HL-60/S4 (cell line): ENCODE results near the gene OCA2.

Source experiments
- in situ Hi-C: fragments of 300-500 bp; cut with MboI; formaldehyde crosslinking; loops from 2 replicates; pipeline ENCODE4 v1.14.3; 2022; ENCODE audit warnings: low sequenced_read_pairs

The OCA2 gene

GRCh38 chr15:27965546-27965945 is 133.6 kb downstream of the OCA2 start:
- in situ Hi-C loops = loop anchor here (25.0 kb wide), 1 partner anchor 97 kb away; no protein-coding TSS in a partner anchor

- in situ Hi-C loops = loop anchor here (25.0 kb wide), 1 partner anchor 100 kb away; no protein-coding TSS in a partner anchor
Observed at GRCh38 chr15:27961801-27962200, 137.3 kb downstream of the OCA2 start.

GRCh38 chr15:27958911-27959578 is 140.1 kb downstream of the OCA2 start:
- in situ Hi-C loops = loop anchor here (25.0 kb wide), 1 partner anchor 103 kb away; no protein-coding TSS in a partner anchor

- in situ Hi-C loops = loop anchor here (25.0 kb wide), 1 partner anchor 106 kb away; no protein-coding TSS in a partner anchor
Observed at GRCh38 chr15:27956285-27956684, 142.8 kb downstream of the OCA2 start.

- in situ Hi-C loops = loop anchor here (25.0 kb wide), 1 partner anchor 107 kb away; no protein-coding TSS in a partner anchor
Observed at GRCh38 chr15:27955087-27955486, 144.0 kb downstream of the OCA2 start.

GRCh38 chr15:27952593-27952992 is 146.5 kb downstream of the OCA2 start:
- in situ Hi-C loops = loop anchor here (25.0 kb wide), 1 partner anchor 110 kb away; no protein-coding TSS in a partner anchor

- in situ Hi-C loops = loop anchor here (25.0 kb wide), 1 partner anchor 111 kb away; no protein-coding TSS in a partner anchor
Observed at GRCh38 chr15:27951191-27951890, 147.8 kb downstream of the OCA2 start.

GRCh38 chr15:27949089-27949488 is 150.0 kb downstream of the OCA2 start:
- in situ Hi-C loops = no loop called here

- in situ Hi-C loops = no loop called here
Observed at GRCh38 chr15:27939246-27939645, 159.9 kb downstream of the OCA2 start.

- in situ Hi-C loops = no loop called here
Observed at GRCh38 chr15:27937851-27938250, 161.3 kb downstream of the OCA2 start.

- in situ Hi-C loops = no loop called here
Observed at GRCh38 chr15:27936164-27936563, 163.0 kb downstream of the OCA2 start.

- in situ Hi-C loops = no loop called here
Observed at GRCh38 chr15:27935328-27935727, 163.8 kb downstream of the OCA2 start.

GRCh38 chr15:27934782-27935181 is 164.3 kb downstream of the OCA2 start:
- in situ Hi-C loops = no loop called here

- in situ Hi-C loops = no loop called here
Observed at GRCh38 chr15:27933562-27933961, 165.6 kb downstream of the OCA2 start.

- in situ Hi-C loops = no loop called here
Observed at GRCh38 chr15:27932600-27932999, 166.5 kb downstream of the OCA2 start.

GRCh38 chr15:27928386-27928785 is 170.7 kb downstream of the OCA2 start:
- in situ Hi-C loops = no loop called here

GRCh38 chr15:27912283-27912682 is 186.8 kb downstream of the OCA2 start:
- in situ Hi-C loops = no loop called here

- in situ Hi-C loops = no loop called here
Observed at GRCh38 chr15:27906802-27907201, 192.3 kb downstream of the OCA2 start.

- in situ Hi-C loops = no loop called here
Observed at GRCh38 chr15:27903405-27903804, 195.7 kb downstream of the OCA2 start.

GRCh38 chr15:27902680-27903385 is 196.3 kb downstream of the OCA2 start:
- in situ Hi-C loops = no loop called here

- in situ Hi-C loops = no loop called here
Observed at GRCh38 chr15:27899583-27900285, 199.4 kb downstream of the OCA2 start.
